T-helper 9 cell (primary cell): ENCODE results near the gene GGT7.
"Not testable (repeated sequence)": the region's sequence is repeated elsewhere in the genome, so short reads cannot be mapped to it uniquely, and the experiment has no call there.

Experiments
- DNase-seq: peaks from one replicate; pipeline ENCODE4 v3.0.0-alpha.2; 2020

GGT7 gene

DNA sequence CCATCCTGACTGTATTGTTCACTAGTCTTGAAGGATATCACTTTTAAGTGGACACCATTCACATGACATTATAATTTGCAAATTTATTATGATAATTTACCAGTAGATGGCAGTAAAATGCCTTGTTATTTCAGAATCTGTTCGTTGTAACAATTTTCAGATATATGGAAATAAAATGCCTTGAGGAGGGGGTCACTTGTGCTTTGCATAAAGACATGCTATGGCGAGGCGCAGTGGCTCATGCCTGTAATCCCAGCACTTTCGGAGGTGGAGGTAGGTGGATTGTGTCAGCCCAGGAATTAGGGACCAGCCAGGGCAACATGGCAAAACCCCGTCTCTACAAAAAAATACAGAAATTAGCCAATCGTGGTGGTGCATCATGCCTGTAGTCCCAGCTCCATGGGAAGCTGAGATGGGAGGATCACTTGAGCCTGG lies 38.2 kb downstream of the GGT7 start:
- DNase-seq, result no peak

DNA sequence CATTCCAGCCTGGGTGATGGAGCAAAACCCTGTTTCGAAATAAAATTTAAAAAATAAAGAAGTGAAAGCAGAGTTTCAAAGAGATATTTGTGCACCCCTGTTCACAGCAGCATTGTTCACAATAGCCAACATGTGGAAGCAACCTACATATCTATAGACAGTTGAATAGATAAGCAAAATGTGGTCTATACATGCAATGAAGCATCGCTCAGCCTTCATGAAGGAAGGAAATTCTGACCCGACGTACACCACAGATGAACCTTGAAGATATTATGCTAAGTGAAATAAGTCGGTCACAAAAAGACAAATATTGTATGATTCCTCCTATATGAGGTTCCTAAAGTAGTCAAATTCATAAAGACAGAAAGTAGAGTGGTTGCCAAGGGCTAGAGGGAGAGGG lies 40.7 kb downstream of the GGT7 start:
- DNase-seq, result no peak

DNA sequence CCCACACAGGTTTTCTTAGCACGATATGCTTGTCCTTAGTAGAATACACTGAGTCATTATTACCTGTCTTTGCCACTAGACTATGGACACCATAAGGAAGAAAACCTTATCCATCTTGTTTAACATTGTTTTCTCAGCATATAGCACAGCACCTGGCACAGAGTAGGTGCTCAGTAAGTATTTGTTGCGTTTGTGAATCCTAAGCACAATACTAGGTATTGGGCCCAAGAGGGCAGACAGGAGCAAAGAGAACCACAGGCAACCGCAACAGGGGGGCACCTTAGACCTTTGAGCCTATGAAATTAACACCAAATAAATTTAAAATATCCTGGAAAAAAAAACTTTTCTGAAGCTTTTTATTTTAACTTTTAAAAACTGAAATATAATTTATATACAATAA lies 43.5 kb downstream of the GGT7 start:
- DNase-seq, result no peak

DNA sequence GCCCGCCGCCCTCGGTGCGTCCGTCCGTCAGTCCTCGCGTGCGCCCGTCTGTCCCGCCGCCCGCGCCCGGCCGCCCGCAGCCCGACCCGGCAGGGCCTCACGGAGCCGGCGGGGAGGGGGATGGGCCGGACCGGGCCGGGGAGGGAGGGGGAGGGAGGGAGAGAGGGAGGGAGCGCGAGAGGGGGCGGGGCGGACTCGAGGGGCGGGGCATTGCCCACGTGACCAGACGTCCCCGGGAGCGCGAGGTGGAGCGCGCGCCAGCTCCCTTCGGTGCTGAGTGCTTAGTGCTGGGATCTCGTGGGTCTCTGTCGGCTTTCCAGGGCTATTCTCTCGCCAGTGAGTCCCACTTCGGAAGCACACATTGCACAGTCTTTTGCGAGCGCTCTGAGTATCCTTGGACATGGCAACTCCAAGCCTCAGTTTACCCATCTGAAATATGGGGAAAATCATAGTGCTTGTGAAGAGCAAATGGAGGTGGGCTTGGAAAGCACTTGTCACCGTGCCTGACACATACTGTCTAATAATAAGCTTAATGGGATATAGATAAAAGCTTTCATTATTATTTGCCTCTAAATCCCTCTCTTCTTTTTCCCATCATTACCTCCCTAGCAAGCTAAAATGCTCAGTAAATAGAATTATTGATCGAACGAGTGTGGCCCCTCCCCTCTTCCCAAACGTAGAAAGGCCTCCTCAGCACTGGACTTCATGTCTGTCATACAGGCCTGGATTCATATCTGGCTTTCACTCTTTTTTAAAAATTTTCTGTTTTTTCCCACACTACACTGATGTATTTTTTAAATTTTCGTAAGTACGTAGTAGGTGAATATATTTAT lies 46.9 kb downstream of the GGT7 start, which contains the start of gene NCOA6:
Gene NCOA6, minus strand, starts transcription at position 122 of the 833 bp plus-strand sequence. CDS start 43,296 bp downstream, outside the sequence.
- peak; percentile 91 for DNase-seq

DNA sequence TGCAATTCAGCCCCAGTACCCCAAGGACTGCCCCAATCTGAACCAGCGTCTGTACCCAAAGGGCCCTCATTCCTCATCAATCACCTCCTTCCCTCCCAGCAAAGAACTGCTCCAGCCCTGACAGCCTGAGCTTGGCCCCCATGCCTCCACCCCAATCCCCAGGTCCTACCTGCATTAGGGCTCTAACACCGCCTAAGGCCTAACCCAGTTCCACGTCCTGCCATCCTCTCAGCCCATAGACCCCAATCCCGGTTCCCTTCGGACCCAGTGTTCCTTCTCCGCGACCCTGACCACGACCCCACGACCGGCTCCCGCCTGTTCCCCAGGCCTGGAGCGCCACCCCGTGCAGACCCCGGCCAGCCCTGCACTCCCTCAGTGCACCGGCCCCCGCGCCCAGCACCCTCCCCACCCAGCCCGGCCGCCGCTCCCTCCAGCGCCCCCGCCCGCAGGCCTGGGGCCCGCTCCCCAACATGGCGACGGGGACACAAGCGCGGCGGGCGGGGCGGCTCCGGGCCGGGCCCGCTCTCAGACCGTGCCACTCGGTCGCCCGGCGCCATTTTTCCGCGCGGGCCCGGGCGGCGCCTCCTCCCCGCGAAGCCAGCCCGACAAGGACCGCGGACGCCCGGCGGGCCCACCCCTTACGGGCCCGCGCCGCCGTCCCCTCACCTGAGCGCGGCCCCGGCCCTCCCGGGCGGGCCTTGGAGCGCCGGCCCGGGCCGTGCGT lies 47.7 kb downstream of the GGT7 start:
- peak; percentile 64 for DNase-seq

DNA sequence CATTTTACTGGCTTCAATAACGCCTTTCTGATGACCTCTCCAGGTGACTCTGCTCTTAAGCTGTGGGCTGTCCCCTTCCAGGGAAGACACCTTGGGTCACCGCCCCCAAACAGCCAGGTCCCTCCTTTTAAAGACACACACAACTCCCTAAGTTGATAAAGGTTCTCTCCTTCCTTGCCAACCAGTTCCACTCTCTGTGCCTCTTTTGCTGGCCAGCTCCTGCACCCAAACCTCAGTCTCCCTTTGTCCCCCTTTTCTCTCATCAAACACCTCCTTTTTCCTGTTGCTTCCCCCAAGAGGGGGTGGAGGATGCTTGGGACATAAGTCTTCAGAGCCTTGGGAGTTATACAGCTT lies 48.2 kb downstream of the GGT7 start:
- peak; percentile 54 for DNase-seq

DNA sequence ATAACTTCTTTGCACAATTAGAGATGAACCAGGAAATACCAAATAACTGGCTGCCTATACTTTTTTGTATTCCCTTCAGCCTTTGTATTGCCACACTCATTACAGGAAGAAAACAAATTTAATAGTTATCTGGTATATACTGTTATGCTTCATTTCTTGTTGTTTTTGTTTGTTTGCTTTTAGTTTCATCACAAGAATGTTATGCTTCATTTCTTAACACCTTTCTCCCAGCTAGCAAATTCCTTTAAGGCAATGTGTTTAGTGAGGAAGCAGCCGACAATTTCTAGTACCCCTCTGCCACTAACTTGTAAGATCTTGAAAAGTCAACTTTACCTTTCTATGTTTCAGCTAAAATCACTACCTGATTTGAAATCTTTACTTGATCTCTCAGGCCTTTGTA lies 48.6 kb downstream of the GGT7 start:
- no peak for DNase-seq

DNA sequence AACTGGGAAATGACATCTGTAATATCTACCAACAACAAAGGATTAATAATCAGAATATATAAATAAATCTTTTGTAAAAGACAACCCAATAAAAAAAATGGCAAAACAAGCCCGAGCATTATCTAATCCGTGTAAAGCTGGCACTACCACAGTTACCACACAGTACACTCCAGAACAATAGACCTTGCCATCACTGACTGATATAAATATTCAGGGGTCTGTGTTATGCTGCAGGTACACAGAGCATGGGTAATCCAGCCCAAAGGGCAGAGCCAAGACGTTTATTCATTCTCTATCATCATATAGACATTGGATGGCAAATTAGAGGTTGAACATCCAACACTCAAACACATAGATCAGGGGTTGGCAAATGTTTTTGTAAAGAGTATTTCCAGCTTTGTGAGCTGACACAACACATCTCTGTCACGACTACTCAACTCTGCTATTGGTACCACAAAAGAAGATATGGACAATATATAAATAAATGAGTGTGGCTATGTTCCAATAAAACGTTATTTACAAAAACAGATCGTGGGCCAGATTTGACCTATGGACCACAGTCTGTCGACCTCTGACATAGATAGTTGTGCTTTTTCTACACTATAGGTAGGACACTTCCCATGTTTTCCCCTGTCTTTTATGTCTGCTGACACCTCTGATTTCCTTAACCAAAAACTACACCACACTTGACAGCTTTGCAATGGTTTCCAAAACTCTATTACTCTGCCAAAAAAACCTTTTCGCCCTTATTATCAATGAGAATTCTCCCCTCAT lies 51.7 kb downstream of the GGT7 start:
- no peak for DNase-seq

DNA sequence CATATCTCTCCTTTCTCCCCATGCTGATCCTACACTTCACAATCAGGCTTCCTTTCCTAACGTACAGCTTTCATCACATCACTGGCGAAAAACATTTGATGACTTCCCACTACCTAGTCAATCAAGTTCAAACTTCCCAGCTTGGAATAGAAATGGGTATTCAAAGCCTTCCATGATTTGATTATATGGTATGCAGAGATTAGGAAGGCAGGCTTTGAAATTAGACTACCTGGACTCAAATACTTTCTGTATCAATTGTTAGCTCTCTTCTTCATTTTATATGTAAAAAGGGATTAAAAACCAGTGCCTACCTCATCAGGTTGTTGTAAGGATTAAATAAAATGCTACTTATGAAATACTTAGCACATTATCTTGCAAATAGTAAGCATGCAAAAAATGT lies 54.9 kb downstream of the GGT7 start:
- no peak for DNase-seq

DNA sequence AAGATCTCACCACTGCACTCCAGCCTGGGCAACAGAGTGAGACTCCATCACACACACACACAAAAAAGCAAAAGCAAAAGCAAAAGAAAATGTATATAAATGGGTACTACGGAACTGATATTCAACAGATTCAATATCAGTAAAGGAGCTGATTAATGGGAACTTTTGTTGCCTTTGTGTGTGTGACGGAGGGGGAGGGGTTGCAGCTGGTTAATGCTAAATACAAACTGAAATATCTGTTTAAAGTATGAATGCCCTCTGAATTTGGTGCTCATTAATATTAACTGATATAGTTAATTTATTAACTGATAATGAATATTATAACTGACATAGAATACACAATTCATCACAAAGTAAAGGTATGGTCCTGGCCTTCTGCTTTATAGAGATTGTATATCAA lies 55.6 kb downstream of the GGT7 start:
- DNase-seq, result no peak

DNA sequence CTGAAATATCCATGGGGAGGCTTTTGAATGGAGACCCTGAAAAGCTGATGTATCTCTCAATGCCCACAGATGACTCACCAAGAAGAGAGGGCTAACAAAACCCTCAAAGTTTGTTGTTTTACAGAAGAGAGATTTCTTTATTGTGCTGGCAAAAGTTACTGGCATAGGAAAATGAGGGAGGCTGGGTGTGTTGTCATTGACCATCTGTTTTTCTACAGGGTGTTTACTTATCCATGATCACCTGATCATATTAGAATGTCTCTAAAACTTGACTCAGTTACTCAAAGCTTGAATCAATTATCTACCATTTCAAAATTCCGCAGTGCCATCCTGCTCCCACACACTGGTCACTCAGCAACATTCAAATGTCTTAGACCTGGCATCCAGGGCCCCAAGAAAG lies 57.0 kb downstream of the GGT7 start:
- no peak for DNase-seq

DNA sequence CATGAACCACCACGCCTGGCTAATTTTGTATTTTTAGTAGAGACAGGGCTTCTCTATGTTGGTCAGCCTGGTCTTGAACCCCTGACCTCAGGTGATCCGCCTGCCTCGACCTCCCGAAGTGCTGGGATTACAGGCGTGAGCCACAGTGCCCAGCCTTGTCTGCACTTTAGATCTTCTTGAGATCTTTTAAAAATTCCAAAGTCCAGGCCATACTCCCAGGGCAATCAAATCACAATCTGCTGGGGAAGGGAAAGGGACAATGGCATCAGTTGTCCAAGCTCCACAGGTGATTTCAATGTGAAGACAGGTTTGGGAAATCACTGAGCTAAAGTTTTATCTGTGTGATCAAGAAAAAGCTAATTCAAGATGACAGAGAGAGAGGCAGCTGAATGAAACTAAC lies 64.1 kb downstream of the GGT7 start:
- no peak for DNase-seq

DNA sequence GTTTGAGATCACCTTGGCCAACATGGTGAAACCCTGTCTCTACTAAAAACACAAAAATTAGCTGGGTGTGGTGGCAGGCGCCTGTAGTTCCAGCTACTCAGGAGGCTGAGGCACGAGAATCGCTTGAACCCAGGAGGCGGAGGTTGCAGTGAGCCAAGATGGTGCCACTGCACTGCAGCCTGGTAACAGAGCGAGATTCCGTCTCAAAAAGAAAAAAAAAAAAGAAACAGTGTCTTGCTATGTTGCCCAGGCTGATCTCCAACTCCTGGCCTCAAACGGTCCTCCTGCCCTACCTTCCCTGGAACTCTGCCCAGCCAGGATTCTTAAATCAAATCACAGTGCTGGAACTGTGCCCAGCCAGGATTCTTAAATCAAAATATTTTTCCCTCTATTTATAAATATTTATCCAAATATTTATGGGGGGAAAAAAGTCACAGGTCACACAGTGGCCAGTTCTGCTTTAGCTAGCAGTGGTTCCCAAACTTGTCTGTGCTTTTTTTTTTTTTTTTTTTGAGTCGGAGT lies 64.7 kb downstream of the GGT7 start:
- not testable (repeated sequence) for DNase-seq

DNA sequence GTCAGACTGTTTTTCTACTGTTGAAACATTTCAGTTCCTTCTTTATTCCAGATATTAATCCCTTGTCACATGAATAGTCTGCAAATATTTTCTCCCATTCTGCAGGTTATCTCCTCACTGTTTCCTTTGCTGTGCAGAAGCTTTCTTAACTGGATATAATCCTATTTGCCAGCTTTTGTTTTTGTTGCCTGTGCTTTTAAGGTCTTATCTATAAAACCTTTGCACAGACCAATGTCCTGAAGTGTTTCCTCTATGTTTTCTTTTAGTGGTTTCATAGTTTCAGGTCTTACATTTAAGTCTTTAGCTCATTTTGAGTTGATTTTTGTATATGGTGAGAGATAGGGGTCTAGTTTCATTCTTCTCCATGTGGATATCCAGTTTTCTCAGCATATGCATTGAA lies 66.4 kb downstream of the GGT7 start:
- DNase-seq, result no peak

DNA sequence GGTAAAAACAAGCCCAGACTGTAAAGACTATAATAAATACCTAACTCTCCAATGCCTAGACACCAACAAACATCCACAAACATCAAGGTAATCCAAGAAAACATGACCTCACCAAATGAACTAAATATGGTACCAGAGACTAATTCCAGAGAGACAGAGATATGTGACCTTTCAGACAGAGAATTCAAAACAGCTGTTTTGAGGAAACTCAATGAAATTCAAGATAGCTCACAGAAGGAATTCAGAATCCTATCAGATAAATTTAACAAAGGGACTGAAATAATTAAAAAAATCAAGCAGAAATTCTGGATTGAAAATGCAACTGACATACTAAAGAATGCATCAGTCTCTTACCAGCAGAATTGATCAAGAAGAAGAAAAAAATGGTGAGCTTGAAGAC lies 73.8 kb downstream of the GGT7 start:
- no peak for DNase-seq

DNA sequence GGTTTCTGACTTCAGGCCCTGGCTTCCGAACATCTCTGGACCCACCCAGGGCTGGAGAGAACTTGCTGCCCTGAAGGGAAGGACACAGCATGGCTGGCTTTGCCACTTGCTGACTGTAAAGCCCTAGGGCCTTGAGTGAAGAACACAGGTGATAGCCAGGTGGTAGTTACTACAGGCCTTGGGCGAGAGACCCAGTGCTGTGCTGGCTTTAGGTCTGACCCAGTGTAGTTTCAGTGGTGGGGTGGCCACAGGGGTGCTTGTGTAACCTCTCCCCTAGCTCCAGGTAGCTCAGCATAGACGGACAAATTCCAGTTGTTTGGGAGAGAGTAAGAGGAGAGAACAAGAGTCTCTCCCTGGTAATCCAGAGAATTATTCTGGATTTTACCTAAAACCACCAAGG lies 74.3 kb downstream of the GGT7 start:
- no peak for DNase-seq

DNA sequence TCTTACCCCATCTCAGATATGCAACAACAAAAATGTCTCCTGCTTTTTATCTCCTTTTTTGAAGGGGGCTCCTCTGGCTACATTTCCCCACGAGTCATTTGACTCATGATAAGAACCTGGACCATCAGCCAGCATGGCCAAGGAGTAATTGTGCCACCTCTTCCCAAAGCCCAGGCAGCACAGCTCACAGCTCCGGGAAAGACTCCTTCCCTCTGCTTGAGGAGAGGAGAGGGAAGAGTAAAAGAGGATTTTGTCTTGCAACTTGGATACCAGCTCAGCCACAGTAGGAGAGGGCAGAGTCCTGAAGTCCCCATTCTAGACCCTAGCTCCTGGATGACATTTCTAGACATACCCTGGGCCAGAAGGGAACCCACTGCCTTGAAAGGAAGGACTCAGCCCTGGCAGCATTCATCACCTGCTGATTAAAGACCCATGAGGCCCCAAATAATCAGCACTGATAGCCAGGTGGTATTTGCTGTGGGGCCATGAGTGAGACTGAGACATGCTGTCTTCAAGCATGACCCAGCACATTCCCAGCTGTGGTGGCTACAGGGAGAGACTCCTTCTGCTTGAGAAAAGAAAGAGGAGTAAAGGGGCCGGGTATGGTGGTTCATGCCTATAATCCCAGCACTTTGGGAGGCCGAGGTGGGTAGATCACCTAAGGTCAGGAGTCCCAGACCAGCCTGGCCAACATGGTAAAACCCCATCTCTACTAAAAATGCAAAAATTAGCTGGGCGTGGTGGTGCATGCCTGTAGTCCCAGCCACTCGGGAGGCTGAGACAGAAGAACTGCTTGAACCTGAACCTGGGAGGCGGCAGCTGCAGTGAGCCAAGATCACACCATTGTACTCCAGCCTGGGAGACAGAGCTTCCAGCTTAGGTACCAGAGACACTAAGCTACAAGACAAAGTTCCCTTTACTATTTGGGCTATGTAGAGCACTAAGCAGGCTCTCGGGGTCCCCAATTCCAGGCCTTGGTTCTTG lies 75.4 kb downstream of the GGT7 start:
- DNase-seq, result no peak
